ENCODE results near the gene TRIP12. TPM values are rescaled to one million over a fixed set of nuclear protein-coding genes. Genes with fewer than 3 reads are reported as not detected.
A peak's percentile ranks its signal among the peaks of the same experiment; 100 is the strongest.
"Not testable (repeated sequence)": the region's sequence is repeated elsewhere in the genome, so short reads cannot be mapped to it uniquely, and the experiment has no call there.

Gene TRIP12
- total RNA-seq, 1 donor from 2014 or later, result 241 TPM

DNA sequence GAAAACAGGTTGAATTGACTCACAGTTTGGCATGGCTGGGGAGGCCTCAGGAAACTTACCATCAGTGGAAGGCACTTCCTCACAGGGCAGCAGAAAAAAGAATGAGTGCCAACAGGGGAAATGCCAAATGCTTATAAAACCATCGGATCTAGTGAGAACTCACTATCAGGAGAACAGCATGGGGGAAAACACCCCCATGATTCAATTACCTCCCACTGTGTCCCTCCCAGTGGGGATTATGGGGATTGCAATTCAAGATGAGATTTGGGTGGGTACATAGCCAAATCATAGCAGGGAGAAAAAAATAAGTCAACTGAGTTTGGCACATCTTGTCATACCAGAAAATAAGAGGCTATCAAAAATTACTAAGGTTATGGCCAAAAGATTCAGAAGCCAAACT, 96.3 kb downstream of the TRIP12 start:
- DNase-seq, result no peak

DNA sequence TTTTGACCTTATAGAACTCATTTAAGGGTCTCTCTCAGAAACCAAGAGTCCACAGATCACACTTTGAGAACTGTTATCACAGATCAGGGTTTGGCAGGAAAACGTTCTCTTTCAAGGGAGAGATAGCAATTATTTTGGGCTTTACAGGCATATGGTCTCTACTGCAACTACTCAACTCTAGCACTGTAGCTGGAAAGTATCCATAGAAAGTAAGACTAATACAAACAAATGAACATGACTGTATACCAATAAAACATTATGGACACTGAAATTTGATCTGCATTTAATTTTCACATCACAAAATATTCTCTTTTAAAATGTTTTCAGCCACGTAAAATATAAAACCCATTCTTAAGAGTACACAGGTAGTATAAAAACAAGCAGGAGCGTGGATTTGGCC, 100.5 kb downstream of the TRIP12 start:
- DNase-seq, result no peak

DNA sequence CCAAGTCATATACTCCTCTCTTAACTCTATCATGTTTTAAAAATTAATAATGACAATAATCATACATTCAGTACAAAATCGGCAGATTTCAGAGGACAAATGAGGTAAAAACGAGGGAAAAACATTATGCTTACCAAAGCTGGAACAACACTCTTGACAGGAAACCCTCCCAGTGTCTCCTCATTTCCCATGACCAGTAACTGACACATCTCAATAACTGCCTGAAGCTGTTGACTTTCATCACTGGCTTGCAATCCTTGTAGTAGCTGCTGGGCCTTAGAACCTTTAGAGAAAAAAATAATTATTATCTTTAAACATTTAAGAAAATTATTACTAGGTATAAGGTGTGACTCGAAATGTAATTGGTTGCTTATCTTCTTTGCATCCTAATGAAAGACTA, 103.6 kb downstream of the TRIP12 start:
- no peak for DNase-seq

DNA sequence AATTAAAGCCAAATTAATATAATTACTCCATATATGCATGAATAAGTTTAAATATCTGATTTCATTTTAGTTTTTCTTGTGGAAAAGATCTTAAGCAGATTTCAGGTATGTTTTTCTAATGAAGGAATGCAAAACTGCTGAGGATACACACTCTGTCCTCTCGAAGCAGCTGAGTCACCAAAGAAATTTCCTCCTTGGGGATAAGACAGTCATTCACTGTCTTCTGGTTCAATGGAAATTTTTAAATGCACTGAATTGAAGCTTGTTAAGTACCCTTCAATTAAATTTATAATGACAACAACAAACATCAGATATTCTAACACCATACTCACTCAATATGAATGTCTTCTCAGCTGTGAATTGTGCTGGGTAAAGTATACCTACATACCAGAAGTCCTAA, 106.0 kb downstream of the TRIP12 start:
- DNase-seq, result no peak

DNA sequence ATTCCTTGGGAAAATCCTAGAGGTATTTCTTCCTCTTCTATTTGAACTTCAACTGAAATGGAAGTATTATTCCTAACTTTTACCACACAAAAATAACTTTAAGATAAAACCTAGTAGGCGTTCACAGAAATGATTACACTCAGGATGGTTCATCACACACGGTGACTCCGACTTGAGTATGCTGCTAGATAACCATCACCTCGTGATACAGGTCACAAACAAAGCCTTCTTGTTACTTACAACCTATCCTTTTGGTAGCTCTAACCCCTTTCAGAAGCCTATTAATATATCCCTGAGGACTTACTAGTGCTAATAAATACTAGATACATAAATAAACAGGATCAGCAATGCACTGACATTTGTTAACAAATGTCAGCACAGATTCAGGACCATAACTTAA, 106.5 kb downstream of the TRIP12 start:
- DNase-seq, result no peak

DNA sequence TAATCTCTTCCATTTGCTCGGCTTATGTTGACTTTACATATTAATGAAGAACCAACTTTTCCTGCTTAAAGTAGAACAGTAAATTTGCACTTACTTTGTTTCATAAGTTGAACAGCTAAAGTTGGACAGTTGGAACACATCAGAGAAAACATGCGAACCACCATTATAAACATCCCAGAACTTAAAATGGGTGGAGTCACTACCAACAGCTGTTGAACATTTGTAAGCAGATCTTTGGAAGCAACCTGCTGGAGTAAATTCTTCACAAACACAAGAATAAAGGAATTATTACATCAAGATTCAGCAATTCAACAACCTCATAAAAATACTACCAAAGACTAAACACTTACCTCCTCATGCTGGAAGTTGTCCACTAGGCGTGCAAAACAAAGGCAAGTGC, 111.0 kb downstream of the TRIP12 start:
- peak; percentile 52 for DNase-seq

GRCh38 chr2:229805559-229805958, 116.2 kb downstream of the TRIP12 start:
- no peak for DNase-seq

DNA sequence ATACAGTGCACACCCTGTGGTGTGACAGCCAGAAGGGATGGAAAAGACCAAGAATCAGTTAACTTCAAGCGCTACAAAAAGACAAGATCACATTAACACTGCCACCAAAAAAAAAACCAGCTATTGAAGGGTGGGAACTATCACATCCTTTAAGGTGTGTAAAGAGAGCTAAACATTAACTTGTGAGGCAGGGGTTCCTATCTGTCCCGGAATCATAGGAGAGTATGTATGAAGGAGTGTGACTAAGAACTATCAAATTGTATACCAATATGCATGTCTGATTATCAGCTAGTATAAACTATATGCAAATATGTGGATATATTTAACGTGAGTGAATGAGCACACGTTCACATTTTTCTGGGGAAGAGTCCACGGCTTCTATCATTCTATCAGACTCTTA, 119.0 kb downstream of the TRIP12 start:
- no peak for DNase-seq

DNA sequence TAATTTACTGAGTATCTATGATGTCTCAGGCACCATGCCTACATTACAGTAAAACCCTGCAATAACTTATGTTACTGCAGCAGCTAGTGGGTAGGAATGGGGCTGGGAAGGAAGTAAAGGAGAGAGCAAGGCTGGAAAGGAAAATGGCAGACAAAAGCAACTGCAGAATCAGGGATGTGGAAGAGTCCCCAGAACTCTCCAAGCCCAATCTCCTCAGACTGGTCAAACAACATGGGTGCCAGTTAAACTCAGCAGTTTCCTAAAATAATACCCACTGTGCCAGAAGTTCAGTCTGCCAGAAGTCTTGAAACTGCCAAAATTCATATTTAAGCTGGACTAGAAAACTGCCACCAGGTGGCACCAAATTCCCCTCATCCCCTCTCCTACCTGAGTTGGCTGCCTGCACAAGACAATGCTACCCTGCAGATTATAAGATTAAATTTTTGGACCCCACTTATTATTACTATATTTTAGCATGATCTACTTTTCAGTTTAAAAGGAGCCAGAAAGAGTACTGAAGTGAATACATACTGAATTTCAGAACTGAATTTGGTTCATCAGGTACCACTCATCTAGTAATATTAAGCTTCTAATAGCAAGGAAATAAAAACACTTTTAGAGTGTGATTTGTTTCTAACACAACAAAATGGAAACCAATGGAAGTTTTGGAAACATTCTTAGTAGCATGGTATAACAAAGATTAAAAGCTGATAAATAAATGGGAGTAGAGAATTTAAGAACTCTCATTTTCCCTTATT, 120.6 kb downstream of the TRIP12 start:
- peak; percentile 79 for DNase-seq

GRCh38 chr2:229798446-229799155, 123.2 kb downstream of the TRIP12 start:
- peak; percentile 25 for DNase-seq

DNA sequence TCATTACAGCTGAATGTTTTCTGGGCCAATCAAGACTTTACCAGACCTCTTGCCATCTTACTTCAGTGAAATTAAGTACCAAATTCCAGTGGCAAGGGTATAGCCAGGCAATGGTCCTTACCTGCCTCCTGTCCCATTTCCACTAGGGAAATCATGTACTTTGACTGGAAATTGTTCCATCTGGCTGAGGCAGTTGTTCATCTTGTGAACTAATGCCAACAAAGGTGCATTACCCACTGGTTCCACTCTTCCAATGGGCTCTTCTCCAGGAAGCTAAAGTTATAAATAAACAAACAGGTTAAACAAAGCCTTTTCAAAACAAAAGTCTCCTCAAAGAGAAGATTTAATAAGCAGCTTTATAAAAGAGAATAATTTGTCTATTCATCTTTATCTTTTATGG, 126.8 kb downstream of the TRIP12 start:
- DNase-seq, result no peak

DNA sequence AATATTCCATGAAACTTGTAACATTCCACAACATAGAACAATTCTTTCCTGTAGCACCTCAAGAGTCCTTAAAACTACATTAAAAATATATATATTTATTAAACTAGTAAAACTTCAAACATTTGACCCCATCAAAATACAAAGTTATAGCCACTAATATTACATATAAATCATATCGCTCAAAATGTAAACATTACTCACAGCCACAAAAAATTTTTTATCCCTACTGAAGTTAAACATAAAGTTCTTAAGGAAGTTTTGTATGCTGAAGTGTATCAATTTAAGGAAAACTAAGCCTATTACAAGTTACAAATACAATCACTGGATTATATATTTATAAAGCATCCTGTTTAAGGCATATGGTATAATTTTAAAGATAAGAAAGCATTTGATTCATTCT, 127.2 kb downstream of the TRIP12 start:
- DNase-seq, result no peak

- not testable (repeated sequence) for DNase-seq
These were observed 135.5 kb downstream of the TRIP12 start for GRCh38 chr2:229786289-229786688.

DNA sequence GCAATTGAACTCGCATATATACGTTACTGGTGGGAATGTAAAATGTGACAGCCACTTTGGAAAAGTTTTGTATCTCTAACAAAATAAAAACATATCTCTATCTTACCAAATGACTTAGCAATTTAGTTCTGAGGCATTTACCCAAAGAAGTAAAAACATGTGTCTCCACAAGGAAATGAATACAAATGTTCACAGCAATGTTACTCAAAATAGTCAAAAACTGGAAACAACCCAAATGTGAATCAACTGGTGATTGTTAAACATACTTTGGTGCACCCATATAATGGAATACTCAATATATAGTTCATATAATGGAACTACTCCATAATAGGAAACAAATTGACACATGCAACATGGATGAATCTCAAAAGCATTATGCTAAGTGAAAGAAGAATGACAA, 137.0 kb downstream of the TRIP12 start:
- no peak for DNase-seq

GRCh38 chr2:229783108-229783721, 138.6 kb downstream of the TRIP12 start:
- DNase-seq, result no peak

DNA sequence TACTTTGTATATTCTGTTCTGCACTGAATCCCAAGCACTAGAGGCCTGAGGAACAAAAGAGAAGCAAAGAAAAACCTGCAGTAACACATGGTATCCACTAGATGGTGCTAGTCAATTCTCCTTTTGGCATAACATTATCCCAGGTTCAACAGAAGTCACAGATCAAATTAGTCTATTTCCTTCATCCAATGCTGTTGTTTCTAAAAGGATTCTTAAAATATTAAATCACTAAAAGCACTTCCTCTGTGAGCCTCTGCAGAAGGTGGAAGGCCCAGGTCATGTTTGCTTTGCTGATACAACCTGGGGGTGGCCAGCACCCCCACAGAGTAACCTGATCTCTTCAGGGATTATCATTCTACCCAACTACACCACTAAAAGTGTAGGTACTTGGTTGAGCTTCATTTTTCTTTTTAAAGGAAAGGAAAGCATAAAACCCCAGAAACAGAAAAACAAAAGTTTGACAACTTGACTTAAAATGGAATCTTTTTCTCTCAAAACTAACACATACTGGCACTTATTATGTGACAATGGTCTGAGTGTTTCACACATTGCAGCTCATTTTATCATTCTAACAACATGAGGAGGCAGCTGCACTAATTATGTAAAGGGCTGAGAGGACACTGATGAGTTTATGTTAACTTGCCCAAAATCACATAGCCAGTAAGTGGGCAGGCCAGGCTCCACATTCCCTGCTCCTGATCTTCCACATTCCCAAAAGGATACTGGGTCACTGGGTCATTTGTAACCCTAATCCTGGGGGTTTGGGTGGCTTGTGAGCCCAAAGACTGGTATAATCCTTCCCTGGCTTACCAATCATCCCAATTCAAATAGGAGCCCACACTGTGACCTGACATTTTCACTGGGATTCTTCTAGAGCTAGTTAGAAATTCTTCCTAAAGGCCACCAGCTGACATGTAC, 140.7 kb downstream of the TRIP12 start:
- DNase-seq, result peak; percentile 58

GRCh38 chr2:229779650-229780049, 142.2 kb downstream of the TRIP12 start:
- DNase-seq, result no peak

DNA sequence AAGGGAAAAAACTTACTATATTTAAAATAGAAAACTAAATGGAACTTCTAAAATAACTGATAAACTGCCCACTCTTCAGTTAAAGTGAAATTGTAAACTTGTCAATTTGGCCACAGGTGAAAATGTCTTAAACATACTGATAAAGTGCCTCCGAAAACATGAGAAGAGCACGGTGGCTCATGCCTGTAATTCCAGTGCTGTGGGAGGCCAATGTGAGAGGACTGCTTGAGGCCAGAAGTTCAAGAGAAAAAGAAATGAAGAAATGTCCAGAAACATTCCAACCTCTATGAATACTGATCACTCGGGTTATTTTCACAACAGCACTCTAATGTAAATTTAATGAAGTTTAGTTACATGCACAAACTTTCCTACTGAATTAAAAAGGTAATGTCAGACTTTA, 144.1 kb downstream of the TRIP12 start:
- no peak for DNase-seq

DNA sequence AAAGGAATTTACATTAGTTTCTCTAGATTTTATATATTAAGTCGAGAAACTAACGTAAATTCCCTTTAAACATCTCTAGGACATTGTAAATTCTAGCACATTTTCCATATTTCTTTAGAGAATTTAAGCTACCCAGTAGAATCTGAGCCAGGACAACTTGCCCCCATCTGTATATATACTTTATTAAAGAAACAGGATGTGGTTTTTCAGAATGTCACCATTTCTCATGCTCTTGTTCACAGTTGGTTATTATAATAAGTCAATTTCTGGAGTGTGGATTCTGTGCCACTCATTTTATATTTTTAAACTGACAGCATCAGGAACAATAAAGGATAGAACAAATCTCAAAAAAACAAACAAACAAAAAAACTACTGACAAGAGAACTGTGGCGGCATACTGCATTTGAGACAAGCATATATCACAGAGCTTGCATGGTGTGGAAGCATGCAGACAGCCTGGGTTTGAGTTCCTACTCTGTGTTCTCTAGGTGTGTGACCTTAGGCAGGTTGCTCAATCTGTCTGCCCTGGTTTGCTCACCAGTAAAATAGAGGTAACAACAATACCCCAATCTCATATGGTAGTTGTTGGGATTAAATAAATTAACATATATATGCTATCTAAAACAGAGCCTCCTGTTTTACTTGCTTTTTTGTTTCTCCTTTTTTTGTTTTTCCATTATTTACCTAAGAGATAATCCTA, 146.0 kb downstream of the TRIP12 start:
- no peak for DNase-seq

GRCh38 chr2:229774237-229774636, 147.6 kb downstream of the TRIP12 start:
- DNase-seq, result no peak

DNA sequence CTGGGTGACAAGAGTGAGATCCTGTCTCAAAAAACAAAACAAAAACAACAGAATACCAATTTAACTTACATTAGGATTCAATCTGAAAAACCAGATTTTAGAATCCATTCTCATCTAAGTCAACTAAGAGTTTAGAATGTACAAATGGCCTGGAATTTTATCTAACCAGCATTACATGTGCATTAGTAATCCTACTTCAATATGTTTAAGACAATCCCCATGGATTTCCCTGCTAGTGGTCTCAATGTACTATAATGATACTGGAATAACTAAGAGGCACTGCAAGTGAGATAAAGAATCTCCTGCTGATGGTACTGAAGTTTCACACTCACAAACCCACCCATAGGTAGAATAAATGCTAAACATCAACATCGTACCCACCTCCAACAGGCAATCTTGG, 153.6 kb downstream of the TRIP12 start:
- DNase-seq, result no peak

DNA sequence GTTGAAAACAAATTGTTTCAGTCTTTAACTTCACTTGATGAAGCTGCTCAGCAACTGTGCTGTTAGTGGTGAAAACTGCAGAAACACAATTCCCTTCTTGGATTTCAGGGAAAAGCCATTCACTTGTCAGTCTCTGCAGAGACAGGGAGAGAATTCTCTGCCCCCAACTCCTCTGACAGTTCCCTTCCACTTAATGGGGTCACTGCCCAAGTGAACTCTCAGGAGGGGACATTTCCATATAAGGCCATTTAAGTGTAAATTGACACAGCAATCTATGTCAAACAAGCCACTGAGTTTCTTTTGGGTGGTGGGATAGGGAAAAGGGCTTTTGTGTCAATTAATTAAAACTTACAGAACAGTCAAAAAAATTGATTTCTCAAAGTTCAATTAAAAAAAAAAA, 156.1 kb downstream of the TRIP12 start:
- no peak for DNase-seq
